ENCODE data around the gene CTCFL.

CTCFL gene

GRCh38 chr20:57460781-57461465 is 64.0 kb downstream of the CTCFL start:
- no peak for DNase-seq

- DNase-seq, result no peak
These were observed 65.0 kb downstream of the CTCFL start for GRCh38 chr20:57459897-57460296.

- DNase-seq, result no peak
These were observed 65.7 kb downstream of the CTCFL start for GRCh38 chr20:57459278-57459677.

GRCh38 chr20:57458400-57459160 is 66.4 kb downstream of the CTCFL start:
- no peak for DNase-seq

GRCh38 chr20:57457243-57458095 is 67.5 kb downstream of the CTCFL start:
- no peak for DNase-seq

- no peak for DNase-seq
These were observed 68.8 kb downstream of the CTCFL start for GRCh38 chr20:57456116-57456515.

GRCh38 chr20:57455386-57455785 is 69.6 kb downstream of the CTCFL start:
- no peak for DNase-seq

GRCh38 chr20:57451795-57452661 is 72.9 kb downstream of the CTCFL start:
- no peak for DNase-seq

- no peak for DNase-seq
These were observed 73.5 kb downstream of the CTCFL start for GRCh38 chr20:57451431-57451794.

GRCh38 chr20:57450931-57451330 is 74.0 kb downstream of the CTCFL start:
- DNase-seq, result no peak

- no peak for DNase-seq
These were observed 74.5 kb downstream of the CTCFL start for GRCh38 chr20:57450419-57450818.

- DNase-seq, result no peak
These were observed 75.3 kb downstream of the CTCFL start for GRCh38 chr20:57449398-57450354.

GRCh38 chr20:57448764-57449354 is 76.1 kb downstream of the CTCFL start:
- no peak for DNase-seq

All from NCI-H1417 (cell line).